Endometrium (tissue), 2 donors: ENCODE data around the gene EIF3J.

Experiments used
- FAIRE-seq: peaks from 2 replicates; lab custom pipeline; 2012; peaks lifted over from hg19 to GRCh38; lab: Jason Lieb, UNC
- donor health status: control.
- donor health status: control.

Gene EIF3J

GRCh38 chr15:44595656-44596510 lies 58.9 kb downstream of the EIF3J start:
- no peak for FAIRE-seq

- FAIRE-seq: no peak
Observed at GRCh38 chr15:44596511-44597010, 59.6 kb downstream of the EIF3J start.

- no peak for FAIRE-seq
Observed at GRCh38 chr15:44598066-44598465, 61.1 kb downstream of the EIF3J start.

GRCh38 chr15:44598892-44599291 lies 61.9 kb downstream of the EIF3J start:
- no peak for FAIRE-seq

GRCh38 chr15:44603126-44603525 lies 66.2 kb downstream of the EIF3J start:
- no peak for FAIRE-seq

GRCh38 chr15:44606740-44607139 lies 69.8 kb downstream of the EIF3J start:
- no peak for FAIRE-seq
